ENCODE measurements around the gene SUPT3H. TPM values are rescaled to one million over a fixed set of nuclear protein-coding genes. Genes with fewer than 3 reads are reported as not detected.
"Not testable (repeated sequence)": the region's sequence is repeated elsewhere in the genome, so short reads cannot be mapped to it uniquely, and the experiment has no call there.

Gene SUPT3H
- total RNA-seq, 1 donor from 2014 or later: 2.9 TPM

DNA sequence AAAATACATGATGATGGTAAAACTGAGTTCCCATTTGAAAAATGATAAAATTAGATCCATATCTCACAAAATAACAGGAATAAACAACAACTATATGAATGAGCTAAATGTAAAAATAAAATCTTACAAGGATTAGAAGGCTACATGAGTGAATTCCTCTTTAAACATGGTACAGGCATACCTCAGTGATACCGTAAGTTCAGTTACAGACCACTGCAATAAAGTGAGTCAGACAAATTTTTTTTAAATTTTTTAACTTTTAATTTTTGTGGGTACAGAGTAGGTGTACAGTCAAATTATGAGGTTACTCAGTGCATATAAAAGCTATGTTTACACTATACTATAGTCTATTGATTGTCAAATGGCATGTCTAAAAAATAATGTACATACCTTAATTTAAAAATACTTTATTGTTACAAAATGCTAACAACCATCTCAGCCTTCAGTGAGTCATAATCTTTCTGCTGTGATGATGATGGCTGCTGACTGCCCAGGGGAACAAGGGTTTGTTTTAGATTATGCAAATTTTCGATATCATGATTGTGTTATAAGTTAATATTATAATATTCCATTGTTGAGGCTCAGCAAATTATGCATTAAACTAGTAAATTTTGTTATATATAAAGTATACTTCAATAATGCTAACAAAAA is 272.4 kb downstream of the SUPT3H start:
- no peak for ATAC-seq

DNA sequence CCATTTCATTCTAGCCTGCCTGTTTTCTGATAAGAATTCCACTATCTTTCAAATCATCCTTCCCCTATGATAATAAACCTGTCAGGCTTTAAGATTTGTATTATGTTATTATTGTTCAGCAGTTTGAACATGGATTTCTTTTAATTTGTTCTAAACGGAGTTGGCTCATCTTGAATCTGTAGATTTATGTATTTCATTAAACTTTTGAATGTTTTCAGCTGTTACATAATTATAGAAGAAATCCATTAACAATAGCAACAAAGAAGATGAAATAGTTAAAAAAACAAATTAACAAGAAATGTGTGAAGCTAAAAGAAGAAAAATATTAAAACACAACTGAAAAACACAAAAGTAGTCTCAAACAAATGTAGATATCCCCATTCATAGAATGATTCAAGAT is 273.3 kb downstream of the SUPT3H start:
- no peak for ATAC-seq

DNA sequence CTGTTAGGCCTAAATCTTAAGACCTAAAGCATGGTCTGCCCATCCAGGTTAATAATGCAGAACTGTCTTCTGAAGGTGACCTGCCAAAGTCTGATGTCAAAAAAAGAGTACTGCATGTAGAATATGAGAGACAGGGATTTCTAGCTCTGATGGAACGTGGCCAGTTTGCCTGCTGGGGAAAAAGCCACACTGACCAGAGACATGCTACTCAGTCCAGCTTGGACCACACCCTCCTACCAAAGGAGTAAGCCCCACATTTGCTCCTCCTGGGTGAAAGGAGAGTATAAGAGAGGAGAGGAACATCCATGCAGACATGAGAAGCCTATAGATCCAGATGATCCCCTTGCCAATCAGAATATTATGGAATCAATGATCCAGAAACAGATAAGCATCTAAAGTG is 279.5 kb downstream of the SUPT3H start:
- no peak for ATAC-seq

DNA sequence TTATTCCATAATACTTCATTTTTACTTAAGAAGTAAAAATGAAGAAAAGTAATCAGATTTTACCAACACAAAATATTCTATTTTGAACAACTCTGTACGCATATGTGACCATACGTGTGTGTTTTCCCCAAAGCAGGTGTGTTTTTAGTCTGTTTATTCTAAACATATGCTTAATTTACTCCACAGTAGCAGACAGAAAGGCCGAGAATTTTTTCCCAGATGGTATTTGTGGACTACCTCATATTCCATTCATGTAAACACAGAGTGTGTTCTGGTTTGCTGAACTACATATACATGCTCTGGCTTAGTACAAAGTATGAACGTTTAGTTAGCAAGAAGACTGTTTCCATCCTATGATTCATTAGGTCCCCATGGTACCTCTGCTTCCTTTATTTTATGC is 282.9 kb downstream of the SUPT3H start:
- ATAC-seq: no peak

DNA sequence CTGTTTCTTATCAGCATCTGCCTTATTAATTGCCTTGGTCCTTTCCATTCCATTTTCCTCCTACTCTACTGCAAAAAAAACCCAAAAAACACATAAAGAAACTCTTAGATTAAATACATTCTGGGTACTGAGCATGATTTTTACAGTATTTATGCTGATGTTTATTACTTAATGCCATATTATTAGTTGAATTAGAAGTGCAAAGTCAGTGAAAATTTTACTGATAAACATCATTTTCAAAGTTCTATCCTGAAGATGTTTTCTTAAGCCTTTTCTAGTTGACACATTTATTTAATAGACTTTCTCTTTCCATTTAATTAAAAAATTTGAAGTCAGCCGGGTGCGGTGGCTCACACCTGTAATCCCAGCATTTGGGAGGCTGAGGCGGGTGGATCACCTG is 285.6 kb downstream of the SUPT3H start:
- ATAC-seq: no peak

DNA sequence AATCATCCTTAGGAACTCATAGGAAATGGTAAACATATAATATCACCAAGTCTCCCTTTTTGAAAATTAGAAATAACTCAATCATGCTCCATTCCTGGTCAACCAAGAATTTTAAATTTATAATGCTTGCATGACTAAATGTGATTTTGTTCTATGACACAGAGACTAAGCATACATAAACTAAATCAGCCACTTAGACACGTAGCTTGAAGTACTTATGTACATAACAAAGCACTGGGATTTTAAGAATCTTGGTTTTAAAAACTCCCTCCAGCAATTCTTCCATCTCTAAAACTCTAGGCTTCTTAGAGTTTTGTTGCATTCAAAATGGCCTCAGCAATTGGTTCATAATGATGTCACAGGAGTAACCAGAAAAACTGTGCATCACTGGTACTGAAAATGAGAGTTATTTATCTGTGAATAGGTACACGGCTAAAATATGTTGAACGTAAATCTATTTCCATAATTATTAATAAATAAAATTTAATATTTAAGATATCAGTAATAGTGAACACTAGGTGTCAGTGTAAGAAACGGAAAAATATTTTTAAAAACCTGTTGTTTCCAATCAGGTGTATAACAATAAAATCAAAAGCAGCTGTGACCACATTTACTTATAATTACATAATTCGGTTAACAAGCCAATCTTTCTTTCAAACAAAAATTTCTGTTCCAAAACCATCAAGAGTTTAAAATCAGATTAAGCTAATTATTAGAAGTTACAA is 291.2 kb downstream of the SUPT3H start:
- no peak for ATAC-seq

DNA sequence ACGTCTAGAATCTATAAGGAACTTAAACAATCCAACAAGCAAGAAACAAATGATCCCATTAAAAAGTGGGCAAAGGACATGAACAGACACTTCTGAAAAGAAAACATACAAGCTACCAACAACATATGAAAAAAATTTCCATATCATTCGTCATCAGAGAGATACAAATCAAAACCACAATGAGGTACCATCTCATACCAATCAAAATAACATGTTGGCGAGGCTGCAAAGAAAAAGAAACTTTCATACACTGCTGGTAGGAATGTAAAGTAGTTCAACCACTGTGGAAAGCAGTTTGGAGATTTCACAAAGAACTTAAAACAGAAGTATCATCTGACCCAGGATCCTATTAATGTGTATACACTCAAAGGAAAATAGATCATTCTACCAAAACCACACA is 293.5 kb downstream of the SUPT3H start:
- ATAC-seq: no peak

DNA sequence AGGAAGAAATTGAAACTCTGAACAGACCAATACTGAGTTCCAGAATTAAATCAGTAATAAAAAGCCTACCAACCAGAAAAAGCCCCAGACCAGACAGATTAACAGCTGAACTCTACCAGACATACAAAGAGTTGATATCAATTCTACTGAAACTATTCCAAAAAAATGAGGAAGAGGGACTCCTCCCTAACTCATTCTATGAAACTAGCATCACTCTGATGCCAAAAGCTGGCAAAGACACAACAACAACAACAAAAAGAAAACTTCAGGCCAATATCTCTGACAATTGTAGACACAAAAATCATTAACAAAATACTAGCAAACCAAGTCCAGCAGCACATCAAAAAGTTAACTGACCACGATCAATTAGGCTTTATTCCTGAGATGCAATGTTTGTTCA is 295.6 kb downstream of the SUPT3H start:
- no peak for ATAC-seq

DNA sequence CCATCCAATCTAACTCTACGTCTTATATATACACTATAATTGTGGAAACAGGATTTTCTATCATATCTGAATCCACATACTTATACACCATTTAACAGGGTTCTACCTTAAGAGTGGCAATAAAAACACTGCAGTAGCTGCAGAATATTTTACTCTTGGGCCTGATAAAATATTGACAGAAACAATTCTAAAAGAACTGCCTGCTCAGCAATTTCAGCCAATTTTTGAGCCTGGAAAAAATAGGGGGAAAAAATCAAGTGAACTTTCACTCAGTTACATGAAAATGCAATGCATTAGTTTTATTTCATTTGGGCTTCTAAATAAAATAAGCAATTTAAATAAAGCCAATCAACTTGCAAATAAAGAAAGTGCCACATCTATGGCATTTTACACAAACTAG is 296.1 kb downstream of the SUPT3H start:
- ATAC-seq: no peak

DNA sequence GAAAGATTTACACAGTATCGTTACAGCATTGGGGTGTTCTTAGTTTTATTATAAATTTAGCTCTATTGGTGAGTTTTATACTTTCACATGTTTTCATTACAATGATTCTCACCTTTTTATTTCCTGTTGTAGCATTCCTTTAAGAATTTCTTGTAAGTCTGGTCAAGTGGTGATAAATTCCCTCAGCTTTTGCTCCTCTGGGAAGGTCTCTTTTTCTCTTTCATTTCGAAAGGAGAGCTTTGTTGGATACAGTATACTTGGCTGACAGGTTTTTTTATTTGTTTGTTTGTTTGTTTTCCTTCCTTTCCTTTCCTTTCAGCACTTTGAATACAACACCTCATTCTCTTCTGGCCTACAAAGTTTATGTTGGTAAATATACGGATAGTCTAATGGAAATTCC is 299.3 kb downstream of the SUPT3H start:
- no peak for ATAC-seq

DNA sequence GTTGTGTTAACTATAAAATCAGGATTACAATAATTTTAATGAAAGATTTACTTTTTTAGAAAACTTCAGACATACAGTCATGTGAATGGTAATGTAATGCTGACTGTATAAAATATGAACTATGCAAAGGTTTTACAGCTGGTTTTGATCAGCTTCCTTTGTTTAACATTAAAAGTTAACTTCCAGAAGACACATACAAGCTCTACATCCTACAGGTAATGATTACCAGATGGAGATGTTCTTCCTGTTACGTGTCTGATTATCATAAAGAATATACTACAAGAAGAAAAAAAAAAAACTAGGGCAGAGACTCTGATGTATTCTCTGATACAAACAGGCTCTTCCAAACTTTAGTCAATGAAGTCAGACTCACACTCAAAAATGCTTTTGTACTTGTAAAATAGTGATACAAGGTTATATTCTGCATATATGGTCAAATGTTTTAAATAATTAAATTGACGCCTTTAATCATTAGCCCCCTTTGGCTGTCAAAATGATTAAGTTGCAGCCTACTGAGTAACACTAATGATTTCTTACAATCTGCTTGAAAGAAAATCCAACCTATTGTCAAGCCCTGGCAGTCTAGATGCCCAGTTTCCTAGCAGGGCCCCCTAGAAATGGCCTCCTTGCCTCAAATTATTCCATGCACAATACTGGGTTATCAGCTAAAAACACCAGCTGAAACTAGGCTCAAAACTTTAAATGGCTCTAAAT is 301.4 kb downstream of the SUPT3H start:
- no peak for ATAC-seq

DNA sequence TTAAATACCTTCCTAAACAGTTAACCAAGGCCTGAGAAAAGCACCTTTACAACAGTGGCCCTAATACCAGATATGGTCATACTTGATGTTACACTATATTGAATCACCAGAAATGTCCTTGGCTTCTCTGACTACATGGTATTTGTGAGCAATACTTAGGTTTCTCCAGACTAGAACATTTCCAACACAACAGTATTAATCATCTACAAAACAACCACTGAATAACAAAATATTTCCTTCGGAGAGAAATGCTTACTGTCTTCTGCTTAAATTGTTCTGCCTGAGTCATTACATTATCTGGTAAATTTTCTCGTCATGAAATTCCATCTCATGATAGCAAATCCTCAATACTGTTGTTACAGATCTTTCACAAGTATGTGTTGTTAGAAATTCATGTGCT is 302.5 kb downstream of the SUPT3H start:
- ATAC-seq: no peak

DNA sequence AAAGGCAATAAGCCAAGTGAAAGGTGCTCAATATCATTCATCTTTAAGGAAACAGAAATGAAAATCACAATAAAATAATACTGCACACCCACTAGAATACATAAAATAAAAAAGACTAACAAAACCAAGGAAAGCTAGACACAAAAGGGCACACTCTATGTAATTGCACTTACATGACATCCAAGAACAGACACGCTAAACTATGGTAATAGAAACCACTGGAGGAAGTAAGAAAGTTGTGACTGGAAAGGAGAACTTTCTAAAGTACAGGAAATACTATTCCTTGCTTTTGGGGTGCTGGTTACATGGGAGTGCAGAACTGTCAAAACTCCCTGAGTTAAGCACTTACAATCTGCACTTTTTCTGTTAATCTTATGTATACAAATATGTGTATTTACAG is 303.3 kb downstream of the SUPT3H start:
- ATAC-seq: no peak

DNA sequence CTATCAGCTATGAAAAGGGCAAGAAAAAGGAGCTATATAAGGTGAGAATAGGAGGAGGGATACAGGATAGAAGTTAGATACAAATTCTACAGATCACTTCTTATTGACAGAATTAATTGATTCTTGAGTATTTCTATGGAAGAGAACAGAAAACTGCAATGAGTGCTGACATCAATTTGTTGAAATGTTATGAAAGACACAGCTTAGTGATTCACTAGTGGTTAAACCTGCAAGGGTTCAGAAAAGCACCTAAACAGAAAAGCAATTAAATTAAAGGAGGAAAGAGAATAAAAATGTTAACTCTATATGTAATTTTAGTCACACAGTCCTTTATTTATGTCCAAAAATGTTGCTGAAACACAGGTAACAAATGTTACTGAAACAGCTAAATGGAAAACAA is 304.0 kb downstream of the SUPT3H start:
- ATAC-seq: no peak

DNA sequence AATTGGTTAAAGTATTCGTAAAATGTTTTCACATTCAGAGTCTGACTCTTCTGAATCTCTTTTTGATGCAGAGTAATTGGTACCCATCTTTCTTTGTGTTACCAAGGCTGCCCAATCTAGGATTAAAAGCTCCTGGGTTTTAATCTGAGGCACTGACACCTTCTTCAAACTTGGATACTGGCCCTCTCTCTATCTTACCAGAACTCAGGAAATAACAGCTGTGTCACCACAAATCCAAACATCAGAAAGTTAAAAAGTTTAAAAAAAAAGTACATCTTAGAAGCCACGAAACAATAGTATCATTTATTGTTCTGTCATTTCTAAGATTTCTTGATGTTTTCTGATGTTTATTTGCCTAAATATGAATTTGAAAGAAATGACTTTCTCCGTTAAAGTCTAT is 305.1 kb downstream of the SUPT3H start:
- no peak for ATAC-seq

DNA sequence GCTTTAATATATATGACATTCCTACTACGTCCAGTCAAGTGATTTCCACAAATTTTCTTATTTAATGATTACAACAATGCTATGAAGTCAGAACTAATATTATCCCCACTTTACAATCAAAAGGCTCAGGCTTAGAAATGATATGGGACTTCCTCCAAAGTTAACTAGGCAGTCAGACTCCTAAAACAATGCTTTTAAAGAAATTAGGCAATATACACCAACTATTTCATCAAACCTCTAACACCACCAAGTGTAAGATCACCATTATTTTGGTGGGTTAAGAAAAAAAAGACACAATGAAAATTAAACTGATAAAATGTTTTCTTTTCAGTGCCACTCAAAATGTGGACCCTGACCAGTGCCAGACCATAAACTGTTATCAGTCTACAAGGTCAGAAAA is 305.7 kb downstream of the SUPT3H start:
- ATAC-seq: no peak

DNA sequence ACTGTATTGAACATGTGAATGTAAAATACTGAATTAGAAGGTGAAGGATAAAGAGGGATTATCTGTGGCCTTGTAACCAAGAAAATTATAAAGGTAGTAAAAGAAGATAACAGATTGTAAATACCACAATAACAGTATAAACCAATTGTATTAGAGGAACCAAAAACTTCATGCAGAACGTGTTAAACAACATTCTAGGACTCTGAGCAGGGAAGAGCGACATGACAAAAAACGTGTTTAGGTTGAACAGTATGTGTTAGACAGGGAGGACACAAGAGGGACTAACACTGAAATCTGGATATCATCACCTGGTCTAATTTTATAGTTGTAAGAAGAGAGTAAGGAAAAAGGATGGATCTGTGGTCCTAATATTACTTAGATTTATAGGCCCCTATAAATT is 308.6 kb downstream of the SUPT3H start:
- ATAC-seq: no peak

DNA sequence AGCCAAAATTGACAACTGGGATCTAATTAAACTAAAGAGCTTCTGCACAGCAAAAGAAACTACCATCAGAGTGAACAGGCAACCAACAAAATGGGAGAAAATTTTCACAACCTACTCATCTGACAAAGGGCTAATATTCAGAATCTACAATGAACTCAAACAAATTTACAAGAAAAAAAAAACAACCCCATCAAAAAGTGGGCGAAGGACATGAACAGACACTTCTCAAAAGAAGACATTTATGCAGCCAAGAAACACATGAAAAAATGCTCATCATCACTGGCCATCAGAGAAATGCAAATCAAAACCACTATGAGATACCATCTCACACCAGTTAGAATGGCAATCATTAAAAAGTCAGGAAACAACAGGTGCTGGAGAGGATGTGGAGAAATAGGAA is 310.3 kb downstream of the SUPT3H start:
- ATAC-seq: not testable (repeated sequence)

DNA sequence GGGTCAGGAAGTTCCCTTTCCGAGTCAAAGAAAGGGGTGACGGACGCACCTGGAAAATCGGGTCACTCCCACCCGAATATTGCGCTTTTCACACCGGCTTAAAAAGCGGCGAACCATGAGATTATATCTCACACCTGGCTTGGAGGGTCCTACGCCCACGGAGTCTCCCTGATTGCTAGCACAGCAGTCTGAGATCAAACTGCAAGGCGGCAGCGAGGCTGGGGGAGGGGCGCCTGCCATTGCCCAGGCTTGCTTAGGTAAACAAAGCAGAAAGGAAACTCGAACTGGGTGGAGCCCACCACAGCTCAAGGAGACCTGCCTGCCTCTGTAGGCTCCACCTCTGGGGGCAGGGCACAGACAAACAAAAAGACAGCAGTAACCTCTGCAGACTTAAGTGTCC is 315.1 kb downstream of the SUPT3H start:
- not testable (repeated sequence) for ATAC-seq

DNA sequence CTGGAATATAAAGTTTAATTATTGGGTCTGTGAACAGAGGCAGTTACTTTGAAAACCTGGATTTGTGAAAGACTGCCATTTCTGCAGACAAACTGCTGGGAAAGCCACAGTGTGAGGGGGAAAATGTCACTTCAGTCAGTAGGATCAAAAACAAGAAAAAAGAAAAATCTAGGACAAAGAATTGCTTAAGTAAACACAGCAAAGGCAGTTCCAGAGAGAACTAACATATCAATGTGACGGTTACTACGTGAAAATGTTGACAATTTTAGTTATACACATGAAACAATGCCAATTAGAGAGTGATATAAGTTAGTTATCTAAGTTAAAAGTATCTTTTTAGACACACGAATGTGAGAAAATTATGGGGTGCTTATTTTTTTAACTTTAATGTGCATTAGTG is 320.0 kb downstream of the SUPT3H start:
- no peak for ATAC-seq

DNA sequence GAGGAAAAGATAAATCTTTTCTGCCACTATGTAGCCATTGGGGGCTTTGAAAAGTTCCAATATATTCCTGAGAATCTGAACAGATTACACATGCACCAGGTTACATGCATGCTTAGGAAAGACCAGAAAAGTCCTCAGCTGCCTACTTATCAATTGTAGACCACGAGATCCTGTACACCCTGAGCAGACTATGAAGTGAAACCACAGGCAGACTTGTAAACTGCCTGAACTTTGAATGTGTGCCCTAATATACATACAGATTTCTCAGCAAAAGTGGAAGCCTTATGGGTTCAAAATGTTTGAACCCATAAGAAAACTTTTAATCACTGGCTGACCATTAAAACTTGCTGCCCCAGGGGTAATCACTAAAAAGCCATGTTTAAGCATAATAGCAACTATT is 323.1 kb downstream of the SUPT3H start:
- no peak for ATAC-seq

DNA sequence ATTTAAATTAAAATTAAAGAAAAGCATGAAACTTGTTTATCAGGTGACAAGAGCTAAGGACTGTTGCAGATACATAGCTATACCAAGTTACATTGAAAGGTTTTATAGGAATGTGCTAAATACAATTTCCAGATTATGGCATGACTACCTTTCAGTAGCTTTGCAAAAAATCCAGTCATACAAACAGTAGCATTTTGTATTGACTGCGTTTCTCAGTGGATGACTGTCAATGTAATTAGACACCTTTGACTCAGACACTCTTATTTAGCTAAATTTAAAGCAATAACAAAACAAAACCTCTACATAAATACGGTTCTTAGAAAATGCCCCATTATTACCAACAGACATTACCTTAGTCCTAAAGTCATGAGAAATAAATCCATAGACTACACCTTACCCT is 325.4 kb downstream of the SUPT3H start:
- no peak for ATAC-seq

DNA sequence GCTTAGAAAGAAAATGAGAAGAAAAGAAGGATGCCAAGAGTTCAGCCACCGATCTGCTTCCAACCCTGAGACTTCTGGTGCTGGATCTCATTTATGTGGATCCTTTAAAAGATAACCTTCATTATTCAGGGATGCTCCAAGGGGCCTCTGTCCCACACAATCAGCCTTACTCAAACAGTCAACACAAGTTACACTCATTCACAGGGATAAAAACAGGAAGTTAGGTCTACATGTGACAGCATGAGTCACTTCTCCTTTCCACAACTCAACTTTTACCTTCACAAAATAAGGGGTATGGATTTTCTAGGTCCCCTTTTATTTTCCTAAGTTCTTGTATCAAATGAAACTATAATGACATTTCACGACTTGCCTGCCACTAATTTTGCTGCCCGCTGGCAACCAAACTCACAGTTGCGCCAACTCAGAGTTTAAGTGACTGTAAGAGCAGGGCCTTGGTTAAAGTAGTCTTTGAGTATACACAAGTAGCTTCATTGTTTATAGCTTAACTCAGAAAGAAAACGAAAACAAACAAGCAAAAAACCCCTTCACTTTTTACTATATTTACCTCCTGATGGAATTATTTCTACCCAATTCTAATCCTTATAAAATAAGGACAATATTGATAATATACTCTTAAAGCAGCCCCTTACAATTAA is 328.4 kb downstream of the SUPT3H start:
- no peak for ATAC-seq

DNA sequence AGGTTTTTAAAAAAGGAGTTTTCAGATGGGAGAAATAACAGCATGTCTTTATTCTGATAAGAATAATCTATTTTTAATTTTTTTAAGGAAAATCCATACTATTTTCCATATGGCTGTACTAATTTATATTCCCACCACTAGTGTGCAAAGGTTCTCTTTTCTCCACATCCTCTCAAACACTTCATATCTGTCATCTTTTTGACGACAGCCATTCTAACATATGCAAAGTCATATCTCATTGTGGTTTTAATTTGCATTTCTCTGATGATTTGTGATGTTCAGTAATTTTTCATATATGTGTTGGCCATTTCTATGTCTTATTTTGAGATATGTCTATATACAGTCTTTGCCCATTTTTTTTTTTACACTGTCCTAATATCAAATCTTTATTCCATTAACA is 330.2 kb downstream of the SUPT3H start:
- ATAC-seq: no peak
